ENCODE data around the gene GPC6. TPM values are rescaled to one million over a fixed set of nuclear protein-coding genes. Genes with fewer than 3 reads are reported as not detected.
A peak's percentile ranks its signal among the peaks of the same experiment; 100 is the strongest.

Gene GPC6
- total and polyA plus RNA-seq, 12 donors: 0.15 to 5.4 (median 2.5) TPM

DNA sequence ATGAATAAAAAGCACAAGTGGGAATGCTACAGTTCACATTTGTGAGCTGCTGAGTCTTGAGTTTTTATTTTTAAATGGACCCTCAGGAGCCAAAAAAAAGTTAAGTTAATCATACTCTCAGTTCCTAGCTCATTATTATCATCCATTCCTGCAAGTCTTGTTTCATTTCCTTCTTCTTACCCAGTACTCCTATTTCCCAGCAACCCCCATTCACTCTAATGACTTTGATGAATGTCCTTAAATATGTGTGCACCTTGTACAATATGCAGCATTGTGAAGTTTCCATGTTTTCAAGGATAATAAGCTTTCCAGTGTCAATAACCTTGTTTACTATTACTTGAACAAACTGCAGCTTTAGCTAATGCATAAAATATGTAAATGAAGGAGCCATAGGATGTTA lies 886.6 kb downstream of the GPC6 start:
- Histone ChIP-seq H3K27me3 (no peaks in the 10 kb centered on the region), H3K4me1 (no peaks in the 10 kb centered on the region), H3K36me3 (no peaks in the 10 kb centered on the region), H3K4me3 (no peak overlapping the region), H3K27ac (no peak overlapping the region), H3K9me3 (no peaks in the 10 kb centered on the region)
- intact Hi-C loops (cut with DNase I): no loop called here
- TF ChIP-seq, protein P1, sequence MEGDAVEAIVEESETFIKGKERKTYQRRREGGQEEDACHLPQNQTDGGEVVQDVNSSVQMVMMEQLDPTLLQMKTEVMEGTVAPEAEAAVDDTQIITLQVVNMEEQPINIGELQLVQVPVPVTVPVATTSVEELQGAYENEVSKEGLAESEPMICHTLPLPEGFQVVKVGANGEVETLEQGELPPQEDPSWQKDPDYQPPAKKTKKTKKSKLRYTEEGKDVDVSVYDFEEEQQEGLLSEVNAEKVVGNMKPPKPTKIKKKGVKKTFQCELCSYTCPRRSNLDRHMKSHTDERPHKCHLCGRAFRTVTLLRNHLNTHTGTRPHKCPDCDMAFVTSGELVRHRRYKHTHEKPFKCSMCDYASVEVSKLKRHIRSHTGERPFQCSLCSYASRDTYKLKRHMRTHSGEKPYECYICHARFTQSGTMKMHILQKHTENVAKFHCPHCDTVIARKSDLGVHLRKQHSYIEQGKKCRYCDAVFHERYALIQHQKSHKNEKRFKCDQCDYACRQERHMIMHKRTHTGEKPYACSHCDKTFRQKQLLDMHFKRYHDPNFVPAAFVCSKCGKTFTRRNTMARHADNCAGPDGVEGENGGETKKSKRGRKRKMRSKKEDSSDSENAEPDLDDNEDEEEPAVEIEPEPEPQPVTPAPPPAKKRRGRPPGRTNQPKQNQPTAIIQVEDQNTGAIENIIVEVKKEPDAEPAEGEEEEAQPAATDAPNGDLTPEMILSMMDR (IDR thresholded peaks at IDR 0.05): no peak
- ATAC-seq (no peak), DNase-seq (no peak)

DNA sequence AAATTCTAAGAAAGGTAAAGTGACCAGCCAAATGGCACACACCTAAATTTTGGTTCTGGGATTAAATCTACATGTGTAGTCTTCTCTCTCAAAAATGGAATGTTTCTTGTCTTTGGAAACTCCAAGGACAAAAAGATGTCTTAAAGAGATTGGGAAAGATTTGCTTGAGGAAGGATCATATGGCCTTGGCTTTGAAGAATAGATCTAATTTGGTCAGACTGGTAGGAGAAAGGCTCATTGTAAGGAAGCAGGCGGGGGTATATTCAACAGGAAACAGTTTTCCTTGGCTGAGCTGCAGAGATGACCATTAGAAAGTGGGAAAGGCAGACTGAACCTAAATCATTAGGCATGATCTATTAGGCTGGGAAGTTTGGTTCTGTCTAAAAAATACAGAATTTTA lies 887.6 kb downstream of the GPC6 start:
- no peaks in the 10 kb centered on the region for H3K27me3 ChIP-seq
- no peak overlapping the region for H3K27ac ChIP-seq
- DNase-seq (no peak), ATAC-seq (no peak)
- TF ChIP-seq, protein P1 (IDR thresholded peaks at IDR 0.05): no peak
- H3K36me3 ChIP-seq: no peaks in the 10 kb centered on the region
- H3K4me3 ChIP-seq: no peak overlapping the region
- intact Hi-C loops (cut with DNase I): no loop called here
- no peaks in the 10 kb centered on the region for H3K4me1 ChIP-seq
- H3K9me3 ChIP-seq: no peaks in the 10 kb centered on the region
- WGBS, 2 donors: 74 to 85% methylated on average over 1 of the region's 1 CpG

DNA sequence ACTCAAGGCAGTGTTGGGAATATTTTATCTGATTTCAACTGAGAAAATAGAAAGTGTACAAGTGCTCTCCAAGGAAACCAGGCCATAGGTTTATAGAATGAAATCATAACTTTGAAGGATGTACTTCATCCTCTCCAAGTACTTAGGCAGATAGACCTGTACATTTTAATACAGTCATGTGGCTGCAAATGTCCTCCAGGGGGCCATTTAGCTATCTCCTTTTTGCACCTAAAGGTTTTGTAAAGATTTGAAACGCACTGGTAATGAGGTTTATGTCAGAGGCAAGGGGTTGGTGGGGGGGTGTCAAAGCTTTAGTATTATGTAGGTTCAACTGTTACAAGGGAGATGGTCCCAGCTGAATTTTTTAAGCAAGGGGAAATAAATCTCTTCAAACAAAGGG lies 888.4 kb downstream of the GPC6 start:
- Histone ChIP-seq H3K27ac (no peak overlapping the region), H3K9me3 (no peaks in the 10 kb centered on the region), H3K4me3 (no peak overlapping the region), H3K4me1 (no peaks in the 10 kb centered on the region), H3K36me3 (no peaks in the 10 kb centered on the region), H3K27me3 (no peaks in the 10 kb centered on the region)
- intact Hi-C loops (cut with DNase I): no loop called here
- DNase-seq (no peak), ATAC-seq (no peak)
- TF ChIP-seq, protein P1 (IDR thresholded peaks at IDR 0.05): no peak
- WGBS, 2 donors: 68 to 75% methylated on average over 1 of the region's 1 CpG

DNA sequence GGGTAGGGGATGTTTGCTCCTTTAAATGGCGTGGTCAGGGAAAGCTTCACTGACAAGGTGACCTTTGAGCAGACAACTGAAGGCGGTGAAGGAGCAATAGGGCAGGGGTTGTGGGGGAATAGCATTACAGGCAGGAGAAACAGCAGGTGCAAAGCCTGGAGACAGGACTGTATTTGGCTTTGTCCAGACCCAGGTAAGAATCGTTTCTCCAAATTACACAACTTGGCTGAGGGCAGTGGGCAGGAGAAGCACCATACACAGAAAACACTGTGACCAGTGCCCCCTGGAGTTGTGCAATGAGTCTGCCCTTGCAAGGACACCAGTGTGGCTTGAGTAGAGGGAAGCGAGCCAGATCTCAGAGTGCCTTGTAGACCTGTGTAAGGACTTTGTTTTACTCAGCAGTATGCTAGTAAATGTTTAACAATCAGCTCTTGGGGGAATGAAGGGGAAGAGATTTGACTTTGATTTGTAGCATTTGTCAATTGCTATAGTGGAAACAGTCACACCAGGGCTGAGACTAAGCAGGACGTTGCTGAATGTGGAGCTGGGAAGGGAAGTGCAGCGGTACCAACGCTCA lies 892.8 kb downstream of the GPC6 start:
- no peaks in the 10 kb centered on the region for H3K27me3 ChIP-seq
- TF ChIP-seq, protein P1 (IDR thresholded peaks at IDR 0.05): no peak
- no peak overlapping the region for H3K27ac ChIP-seq
- no peaks in the 10 kb centered on the region for H3K36me3 ChIP-seq
- WGBS, 2 donors: 68 to 74% methylated on average over 7 of the region's 7 CpGs
- intact Hi-C loops (cut with DNase I): no loop called here
- peak overlapping the region in 3 of 10 donors; percentile 1 to 22 (median 13) for H3K4me3 ChIP-seq
- DNase-seq: no peak
- no peaks in the 10 kb centered on the region for H3K4me1 ChIP-seq
- H3K9me3 ChIP-seq: no peaks in the 10 kb centered on the region
- peak in 2 of 8 donors; percentile 24 to 74 for ATAC-seq

Measured in heart right ventricle (tissue), 16 donors.